OCI-LY1 (cell line): ENCODE measurements around the gene CCDC27.

Experiments used
- H2AFZ ChIP-seq: fragments of 200-600 bp; sonication (generic), shearing (Covaris generic); 2 replicates; pipeline ENCODE4 v1.6.0; 2014; ENCODE audit warnings: antibody characterized with exemption, mild to moderate bottlenecking, low read length
- H3F3A ChIP-seq: fragments of 200-600 bp; sonication (generic), shearing (Covaris generic); 2 replicates; pipeline ENCODE4 v1.6.0; 2014; ENCODE audit warnings: mild to moderate bottlenecking, antibody characterized with exemption, low read length, moderate library complexity; ENCODE audit not compliant: insufficient read depth
- H3K27ac ChIP-seq: fragments of 200-600 bp; sonication (generic); 2 replicates; pipeline ENCODE4 v1.5.1; 2014; ENCODE audit warnings: low read length, mixed run types, mild to moderate bottlenecking, low read depth; ENCODE audit not compliant: poor library complexity, severe bottlenecking
- H3K27me3 ChIP-seq: fragments of 200-600 bp; sonication (generic); 2 replicates; pipeline ENCODE4 v1.6.0; 2014; ENCODE audit warnings: antibody characterized with exemption, mild to moderate bottlenecking, low read length, moderate library complexity; ENCODE audit not compliant: insufficient read depth
- H3K36me3 ChIP-seq: fragments of 200-600 bp; sonication (generic); 2 replicates; pipeline ENCODE4 v1.6.1; 2014; ENCODE audit warnings: mild to moderate bottlenecking, antibody characterized with exemption, low read length, moderate library complexity, mixed read lengths; ENCODE audit not compliant: insufficient read depth
- H3K4me1 ChIP-seq: fragments of 200-600 bp; sonication (generic); 2 replicates; pipeline ENCODE4 v1.5.1; 2014; ENCODE audit warnings: mild to moderate bottlenecking, low read length, moderate library complexity; ENCODE audit not compliant: insufficient read depth, severe bottlenecking
- H3K4me2 ChIP-seq: fragments of 200-600 bp; sonication (generic), shearing (Covaris generic); 2 replicates; pipeline ENCODE4 v1.6.1; 2014; ENCODE audit warnings: low read length
- H3K4me3 ChIP-seq: fragments of 200-600 bp; sonication (generic); 2 replicates; pipeline ENCODE4 v1.5.1; 2014; ENCODE audit warnings: low read length, low read depth, mild to moderate bottlenecking, mixed read lengths; ENCODE audit not compliant: poor library complexity, severe bottlenecking
- H3K79me2 ChIP-seq: fragments of 200-600 bp; shearing (Covaris generic); 2 replicates; pipeline ENCODE4 v1.6.1; 2016; ENCODE audit warnings: mixed run types, low read length, mixed read lengths; ENCODE audit not compliant: insufficient read depth
- H3K9ac ChIP-seq: fragments of 200-600 bp; sonication (generic), shearing (Covaris generic); 2 replicates; pipeline ENCODE4 v1.6.1; 2014; ENCODE audit warnings: mild to moderate bottlenecking, low read length, mixed read lengths
- H3K9me2 ChIP-seq: fragments of 200-600 bp; sonication (generic), shearing (Covaris generic); 2 replicates; pipeline ENCODE4 v1.6.1; 2014; ENCODE audit warnings: low read depth, mild to moderate bottlenecking, low read length, mixed read lengths
- H3K9me3 ChIP-seq: fragments of 200-600 bp; shearing (Covaris generic); 2 replicates; pipeline ENCODE4 v1.6.1; 2014; ENCODE audit warnings: low read length, mixed read lengths
- H4K20me1 ChIP-seq: fragments of 200-600 bp; sonication (generic), shearing (Covaris generic); 2 replicates; pipeline ENCODE4 v1.6.0; 2016; ENCODE audit warnings: mild to moderate bottlenecking, low read length; ENCODE audit not compliant: insufficient read depth
- CTCF ChIP-seq: fragments of 200-600 bp; sonication (generic), shearing (Covaris generic); IDR thresholded peaks from 2 replicates; pipeline ENCODE4 v1.5.1; 2017; ENCODE audit warnings: mild to moderate bottlenecking, antibody characterized with exemption, low read length, moderate library complexity, mixed read lengths
- EZH2 ChIP-seq: fragments of 200-600 bp; sonication (generic), shearing (Covaris generic); IDR thresholded peaks from 2 replicates; pipeline ENCODE4 v1.8.0; 2017; ENCODE audit warnings: borderline replicate concordance, mixed run types, mild to moderate bottlenecking, antibody characterized with exemption, low read length, moderate library complexity, mixed read lengths

The CCDC27 gene

GRCh38 chr1:3712573-3713535 is 39.4 kb upstream of the CCDC27 start:
- no peak overlapping the region for H3K27ac ChIP-seq
- H2AFZ ChIP-seq = no peak overlapping the region
- H4K20me1 ChIP-seq = no peaks in the 10 kb centered on the region
- H3K9ac ChIP-seq = no peak overlapping the region
- H3K79me2 ChIP-seq = no peaks in the 10 kb centered on the region
- no peak overlapping the region for H3K4me2 ChIP-seq
- TF ChIP-seq EZH2 (no peak), CTCF (no peak)
- H3K4me1 ChIP-seq = no peaks in the 10 kb centered on the region
- no peak overlapping the region for H3K4me3 ChIP-seq
- no peaks in the 10 kb centered on the region for H3F3A ChIP-seq
- no peaks in the 10 kb centered on the region for H3K36me3 ChIP-seq
- H3K9me3 ChIP-seq = no peaks in the 10 kb centered on the region
- H3K27me3 ChIP-seq = no peaks in the 10 kb centered on the region
- H3K9me2 ChIP-seq = no peaks in the 10 kb centered on the region

- Histone ChIP-seq H3K36me3 (no peaks in the 10 kb centered on the region), H4K20me1 (no peaks in the 10 kb centered on the region), H3K9me3 (no peaks in the 10 kb centered on the region), H3K4me3 (no peak overlapping the region), H3K4me1 (no peaks in the 10 kb centered on the region), H3K79me2 (no peaks in the 10 kb centered on the region), H3K4me2 (no peak overlapping the region), H3K9me2 (no peaks in the 10 kb centered on the region), H3K27ac (no peak overlapping the region), H3K9ac (no peak overlapping the region), H2AFZ (no peak overlapping the region), H3K27me3 (no peaks in the 10 kb centered on the region; the same call in 1 of the 2 replicates), H3F3A (no peaks in the 10 kb centered on the region)
- no peak for TF ChIP-seq EZH2
- no peak for TF ChIP-seq CTCF
Observed at GRCh38 chr1:3713840-3714239, 38.4 kb upstream of the CCDC27 start.

- Histone ChIP-seq H4K20me1 (no peaks in the 10 kb centered on the region), H3K36me3 (no peaks in the 10 kb centered on the region), H3K27me3 (no peaks in the 10 kb centered on the region; the same call in 1 of the 2 replicates), H3K9me3 (no peaks in the 10 kb centered on the region), H3K9ac (no peak overlapping the region), H3K9me2 (no peaks in the 10 kb centered on the region), H3K4me2 (no peak overlapping the region), H3K4me1 (no peaks in the 10 kb centered on the region), H3K27ac (no peak overlapping the region), H3K4me3 (no peak overlapping the region), H2AFZ (no peak overlapping the region), H3F3A (no peaks in the 10 kb centered on the region), H3K79me2 (no peaks in the 10 kb centered on the region)
- no peak for TF ChIP-seq EZH2
- TF ChIP-seq CTCF = no peak
Observed at GRCh38 chr1:3714284-3714741, 37.9 kb upstream of the CCDC27 start.
